GM12878 (cell line): ENCODE measurements around the gene MAP4K5. TPM values are rescaled to one million over a fixed set of nuclear protein-coding genes. Genes with fewer than 3 reads are reported as not detected.

Experiments used
- ATAC-seq: fragments of 200-7000 bp; cut with Tn5 transposase; 3 replicates; pipeline ENCODE4 v1.9.1; 2020; ENCODE audit warnings: mild to moderate bottlenecking, moderate library complexity
- BruUV-seq: library from RNA; stranded (reverse); fragments of 400-500 nt; replicated peaks from 2 replicates; lab custom pipeline; 2021; lab: Mats Ljungman, UMichigan
- CTCF ChIA-PET: fragments of 300-600 bp; sonication (Branson Sonifier 250); formaldehyde crosslinking; extraction: SDS; loops from one replicate; lab custom pipeline; 2021; ENCODE audit warnings: inconsistent platforms; lab: Yijun Ruan, JAX
- POLR2A ChIA-PET: fragments of 350-600 bp; formaldehyde crosslinking; extraction: SDS; loops from one replicate; lab custom pipeline; 2021; ENCODE audit warnings: inconsistent platforms; lab: Charles Lee
- RAD21 ChIA-PET: fragments of 300-600 bp; sonication (Branson Sonifier 250); formaldehyde crosslinking; loops from one replicate; lab custom pipeline; 2023; ENCODE audit warnings: antibody characterized with exemption; ENCODE audit not compliant: unreplicated experiment; lab: Charles Lee
- SMC1A ChIA-PET: fragments of 300-600 bp; sonication (Branson Sonifier 250); formaldehyde crosslinking; loops from one replicate; lab custom pipeline; 2023; ENCODE audit not compliant: unreplicated experiment, uncharacterized antibody; lab: Charles Lee
- DNase-seq: peaks from one replicate; pipeline ENCODE4 v3.0.0-alpha.2; 2011; ENCODE audit warnings: low read depth, low spot score
- FAIRE-seq: peaks from 3 replicates; lab custom pipeline; 2011; peaks lifted over from hg19 to GRCh38; lab: Jason Lieb, UNC
- H2AFZ ChIP-seq: 2 replicates; pipeline ENCODE4 v1.6.0; 2011; ENCODE audit warnings: low read depth, low read length, control low read depth; ENCODE audit not compliant: control insufficient read depth
- H3K27ac ChIP-seq: 2 replicates; pipeline ENCODE4 v1.5.1; 2011; ENCODE audit warnings: control low read depth; ENCODE audit not compliant: control insufficient read depth, insufficient read depth
- H3K27me3 ChIP-seq, 2 experiments: replicated peaks in 1 of 2; 2 replicates each; pipeline versions ENCODE4 v1.6.0 to v1.6.1; 2011; ENCODE audit warnings: low read length in 1 of 2; ENCODE audit not compliant: control insufficient read depth in 2 of 2, insufficient read depth in 2 of 2
- H3K36me3 ChIP-seq, 2 experiments: 2 replicates each; pipeline ENCODE4 v1.5.1; 2011; ENCODE audit warnings: low read length in 1 of 2; ENCODE audit not compliant: control insufficient read depth in 2 of 2, insufficient read depth in 2 of 2
- H3K4me1 ChIP-seq: 2 replicates; pipeline ENCODE4 v1.6.1; 2011; ENCODE audit warnings: mild to moderate bottlenecking, low read length, moderate library complexity, mixed read lengths; ENCODE audit not compliant: control insufficient read depth, insufficient read depth
- H3K4me2 ChIP-seq: 2 replicates; pipeline ENCODE4 v1.6.0; 2011; ENCODE audit warnings: control low read depth; ENCODE audit not compliant: control insufficient read depth, insufficient read depth
- H3K4me3 ChIP-seq: fragments of 200-600 bp; sonication (generic); 2 replicates; pipeline ENCODE4 v1.5.1; 2016
- H3K79me2 ChIP-seq: 2 replicates; pipeline ENCODE4 v1.6.0; 2011; ENCODE audit warnings: low read length; ENCODE audit not compliant: control insufficient read depth, insufficient read depth
- H3K9ac ChIP-seq: 2 replicates; pipeline ENCODE4 v1.8.0; 2011; ENCODE audit warnings: low read length, control low read depth, mixed read lengths; ENCODE audit not compliant: control insufficient read depth, insufficient read depth
- H3K9me3 ChIP-seq: replicated peaks from 3 replicates; pipeline ENCODE4 v1.5.1; 2011; ENCODE audit warnings: mild to moderate bottlenecking, low read length; ENCODE audit not compliant: control insufficient read depth, insufficient read depth
- H4K20me1 ChIP-seq: 2 replicates; pipeline ENCODE4 v1.6.0; 2011; ENCODE audit not compliant: control insufficient read depth, insufficient read depth
- BMI1 ChIP-seq: fragments of 450-650 bp; IDR thresholded peaks from 2 replicates; pipeline ENCODE4 v1.6.1; 2016; ENCODE audit warnings: mild to moderate bottlenecking, moderate library complexity, borderline replicate concordance
- CEBPB ChIP-seq, 2 experiments: fragments of 150-350 bp in 1 of 2; IDR thresholded peaks; 2 replicates each; pipeline ENCODE4 v1.6.1; 2012 to 2014; ENCODE audit warnings: low read depth in 2 of 2, low read length in 2 of 2, borderline replicate concordance in 1 of 2, inconsistent platforms in 1 of 2
- CHD4 ChIP-seq: fragments of 200-600 bp; sonication (generic); IDR thresholded peaks from 2 replicates; pipeline ENCODE4 v1.6.1; 2016; ENCODE audit warnings: mild to moderate bottlenecking
- HDGF ChIP-seq: fragments of 450-650 bp; IDR thresholded peaks from 2 replicates; pipeline ENCODE4 v1.6.1; 2016; ENCODE audit warnings: antibody characterized with exemption
- MYC ChIP-seq: IDR thresholded peaks from 2 replicates; pipeline ENCODE4 v1.6.1; 2011; ENCODE audit warnings: mild to moderate bottlenecking, low read length, moderate library complexity, inconsistent platforms; ENCODE audit not compliant: insufficient read depth, insufficient replicate concordance, insufficient read length, severe bottlenecking
- POLR2A ChIP-seq: IDR thresholded peaks from 2 replicates; pipeline ENCODE4 v1.6.1; 2011; ENCODE audit warnings: low read depth, mild to moderate bottlenecking, low read length
- RBBP5 ChIP-seq: fragments of 200-600 bp; sonication (generic); conservative IDR thresholded peaks from 2 replicates; pipeline ENCODE4 v1.6.1; 2016
- YY1 ChIP-seq: IDR thresholded peaks from 2 replicates; pipeline ENCODE4 v1.6.1; 2011; ENCODE audit warnings: low read depth, mild to moderate bottlenecking, low read length
- ZBED1 ChIP-seq: IDR thresholded peaks from 2 replicates; pipeline ENCODE4 v1.6.1; 2016; ENCODE audit warnings: borderline replicate concordance
- ZNF24 ChIP-seq: fragments of 450-650 bp; IDR thresholded peaks from 2 replicates; pipeline ENCODE4 v1.6.1; 2017; ENCODE audit warnings: antibody characterized with exemption, mild to moderate bottlenecking
- WGBS: methylation state at CpG from one replicate; pipeline ENCODE4 v1.1.6; 2016; ENCODE audit warnings: low lambda C conversion rate; ENCODE audit not compliant: insufficient replicate concordance, insufficient coverage; ENCODE audit errors: missing lambda C conversion rate; 5-methylcytosine and 5-hydroxymethylcytosine counted together
- in situ Hi-C: fragments of 300-500 bp; cut with MboI; formaldehyde crosslinking; loops from 9 replicates; pipeline ENCODE4 v1.14.3; 2018; ENCODE audit warnings: mixed read lengths
- intact Hi-C: fragments of 100-400 bp; cut with micrococcal nuclease; formaldehyde crosslinking; loops from one replicate; pipeline ENCODE4 v1.14.2; 2022; ENCODE audit not compliant: unreplicated experiment
- polyA plus RNA-seq, 11 experiments: library from polyadenylated mRNA; depleted of rRNA in 4 of 11; unstranded in 6 of 11; stranded (reverse) in 5 of 11; fragments of >200 nt; fragmentation: Nextera tagmentation in 4 of 11; fragmentation: Illumina TruSeq in 1 of 11; extraction: Ambion mirVana in 4 of 11; extraction: Trizol in 1 of 11; gene quantifications; 1 replicate in 1 of 11; 2 replicates in 10 of 11; pipeline versions ENCODE4 v1.2.1 to v1.2.3, GENCODE V29; 2011 to 2016; ENCODE audit warnings: inconsistent platforms in 2 of 11, missing spikeins in 2 of 11, low read depth in 1 of 11
- total RNA-seq, 4 experiments: library from RNA; depleted of rRNA in 3 of 4; stranded (reverse); fragments of >200 nt in 3 of 4; fragmentation: Illumina TruSeq in 1 of 4; extraction: Trizol in 1 of 4; gene quantifications; 2 replicates each; pipeline versions ENCODE4 v1.2.1 to v1.2.3, GENCODE V29; 2013 to 2021

MAP4K5 gene
- total and polyA plus RNA-seq, 10 of the 15 experiments (the other 5 are each of a cell fraction or from before 2014, with no cell fraction given), result 9.1 to 41.3 (median 30.1) TPM

- ATAC-seq, result no peak
- no peaks in the 10 kb centered on the region for H3K27me3 ChIP-seq
- peaks cover 53% of the 10 kb centered on the region for H3K79me2 ChIP-seq
- intact Hi-C loops, result loop anchor here (5.0 kb wide), 2 partner anchors 297 to 897 kb away; partner anchors contain the start of gene SOS2
- ChIA-PET POLR2A (no interaction called here), CTCF (interaction anchor here (0.6 to 1.8 kb wide), 12 partner anchors 9 to 553 kb away, joined by 3 to 19 read pairs (median 4); partner anchors contain the start of genes DMAC2L and L2HGDH), RAD21 (interaction anchor here (0.9 to 2.6 kb wide), 3 partner anchors 186 to 677 kb away, joined by 3 to 19 read pairs (median 10); partner anchors contain the start of gene NEMF), SMC1A (interaction anchor here (0.8 to 3.5 kb wide), 7 partner anchors 15 to 209 kb away, joined by 3 to 17 read pairs (median 6); no protein-coding TSS in a partner anchor)
- in situ Hi-C loops, result loop anchor here (5.0 kb wide), 2 partner anchors 207 to 677 kb away; partner anchors contain the start of gene NEMF
- peak overlapping the region; percentile 19 for H3K4me3 ChIP-seq
- peak; percentile 91 for TF ChIP-seq ZNF24
- 0 out of 2 replicates have a peak, but pooled peaks have one; percentile 52 for TF ChIP-seq HDGF
- TF ChIP-seq YY1, result no peak
- BruUV-seq, result no TSS peak
- H3K27ac ChIP-seq, result no peak overlapping the region
- DNase-seq, result no peak
- H3K9me3 ChIP-seq, result no peaks in the 10 kb centered on the region
- 94% methylated on average over 6 of the region's 6 CpGs for WGBS
- H3K9ac ChIP-seq, result 0 out of 2 replicates have a peak overlapping the region, but pooled peaks have one; percentile 4
- peak overlapping the region; percentile 63 for H3K4me2 ChIP-seq
- H4K20me1 ChIP-seq, result no peaks in the 10 kb centered on the region
- no peaks in the 10 kb centered on the region for H3K36me3 ChIP-seq
- peaks cover 20% of the 10 kb centered on the region for H3K4me1 ChIP-seq
- no peak for FAIRE-seq
- no peak overlapping the region for H2AFZ ChIP-seq
Measured at GRCh38 chr14:50529288-50530179, 2.8 kb downstream of the MAP4K5 start.

GRCh38 chr14:50528000-50528399, 4.4 kb downstream of the MAP4K5 start:
- FAIRE-seq, result no peak

More at GRCh38 chr14:50528000-50528399, 4.4 kb downstream of the MAP4K5 start:
- ATAC-seq (no peak), DNase-seq (no peak)
- peaks cover 66% of the 10 kb centered on the region for H3K79me2 ChIP-seq
- CTCF ChIA-PET, result interaction anchor here (0.9 to 1.8 kb wide), 11 partner anchors 12 to 674 kb away, joined by 3 to 19 read pairs (median 5); partner anchors contain the start of genes CDKL1, DMAC2L and L2HGDH
- H3K4me1 ChIP-seq, result peaks cover 28% of the 10 kb centered on the region
- no peaks in the 10 kb centered on the region for H4K20me1 ChIP-seq
- H3K9ac ChIP-seq, result no peak overlapping the region
- H3K4me3 ChIP-seq, result no peak overlapping the region
- RAD21 ChIA-PET, result interaction anchor here (0.7 to 2.6 kb wide), 6 partner anchors 164 to 896 kb away, joined by 3 to 19 read pairs (median 4); no protein-coding TSS in a partner anchor
- peak overlapping the region; percentile 22; the same call in 1 of the 2 replicates for H3K4me2 ChIP-seq
- no peaks in the 10 kb centered on the region for H3K9me3 ChIP-seq
- SMC1A ChIA-PET, result interaction anchor here (0.5 to 3.5 kb wide), 6 partner anchors 186 to 296 kb away, joined by 3 to 17 read pairs (median 4); partner anchors contain the start of gene L2HGDH
- H3K36me3 ChIP-seq, result no peaks in the 10 kb centered on the region
- in situ Hi-C loops, result loop anchor here (5.0 kb wide), 1 partner anchor 206 kb away; no protein-coding TSS in a partner anchor
- intact Hi-C loops, result no loop called here
- no TSS peak for BruUV-seq
- H2AFZ ChIP-seq, result no peak overlapping the region
- H3K27me3 ChIP-seq, result no peaks in the 10 kb centered on the region
- TF ChIP-seq POLR2A (no peak), CHD4 (no peak), RBBP5 (no peak), ZBED1 (no peak), CEBPB (IDR thresholded peaks at IDR 0.05; ENCODE audit: borderline replicate concordance in 1 of 2, low read depth in 2 of 2, low read length in 2 of 2) (no peak), MYC (no peak), BMI1 (no peak)
- TF ChIP-seq, all 136 proteins: peak for 0
- POLR2A ChIA-PET, result interaction anchor here (0.5 to 1.0 kb wide), 8 partner anchors 36 to 525 kb away, joined by 3 to 6 read pairs (median 3); no protein-coding TSS in a partner anchor
- no peak overlapping the region for H3K27ac ChIP-seq
- 100% methylated on average over 1 of the region's 1 CpG for WGBS
